A549 (cell line): ENCODE results near the gene TSACC. TPM values are rescaled to one million over a fixed set of nuclear protein-coding genes. Genes with fewer than 3 reads are reported as not detected.
"Not testable (repeated sequence)": the region's sequence is repeated elsewhere in the genome, so short reads cannot be mapped to it uniquely, and the experiment has no call there.

Experiments used
- ATAC-seq, 2 experiments: fragments of 200-7000 bp in 1 of 2; fragments of >200 bp in 1 of 2; cut with Nextera tagmentation in 1 of 2; cut with Tn5 transposase in 1 of 2; 3 replicates each; pipeline versions ENCODE4 v1.8.0 to v1.9.1; 2018 to 2020; ENCODE audit warnings: mild to moderate bottlenecking in 1 of 2, moderate library complexity in 1 of 2
- CTCF ChIA-PET: fragments of 300-600 bp; sonication (Branson Sonifier 250); formaldehyde crosslinking; extraction: SDS; loops from one replicate; lab custom pipeline; 2021; ENCODE audit warnings: antibody characterized with exemption, inconsistent platforms; lab: Yijun Ruan, JAX
- POLR2A ChIA-PET: fragments of 350-600 bp; formaldehyde crosslinking; extraction: SDS; loops from one replicate; lab custom pipeline; 2021; ENCODE audit warnings: antibody characterized with exemption, inconsistent platforms; lab: Yijun Ruan, JAX
- DNase-seq, 2 experiments: peaks; one replicate each; pipeline versions ENCODE4 v3.0.0 to v3.0.0-alpha.2; 2011 to 2016; ENCODE audit warnings: low read depth in 1 of 2, low spot score in 1 of 2
- FAIRE-seq: peaks from 2 replicates; lab custom pipeline; 2011; peaks lifted over from hg19 to GRCh38; lab: Jason Lieb, UNC
- H3K27ac ChIP-seq, 2 experiments: fragments of >200 bp; sonication (Bioruptor Twin); formaldehyde crosslinking; 3 replicates each; pipeline ENCODE4 v1.5.1; 2016 to 2017
- H3K4me1 ChIP-seq: fragments of >200 bp; sonication (Bioruptor Twin); formaldehyde crosslinking; 3 replicates; pipeline ENCODE4 v1.6.1; 2016
- H3K4me2 ChIP-seq: fragments of >200 bp; sonication (Bioruptor Twin); formaldehyde crosslinking; 3 replicates; pipeline ENCODE4 v1.6.1; 2016
- H3K4me3 ChIP-seq: fragments of >200 bp; sonication (Bioruptor Twin); formaldehyde crosslinking; 3 replicates; pipeline ENCODE4 v1.5.1; 2016
- H3K9me3 ChIP-seq: fragments of >200 bp; sonication (Bioruptor Twin); formaldehyde crosslinking; 3 replicates; pipeline ENCODE4 v1.6.1; 2016
- CEBPB ChIP-seq, 2 experiments: fragments of >200 bp in 1 of 2; sonication (Bioruptor Twin) in 1 of 2; formaldehyde crosslinking in 1 of 2; IDR thresholded peaks; 2 replicates each; pipeline ENCODE4 v1.6.1; 2012 to 2016
- CTCF ChIP-seq: fragments of >200 bp; sonication (Bioruptor Twin); formaldehyde crosslinking; IDR thresholded peaks from 3 replicates; pipeline ENCODE4 v1.5.1; 2016
- FOSL2 ChIP-seq, 2 experiments: fragments of 450-650 bp in 1 of 2; fragments of >200 bp in 1 of 2; sonication (Bioruptor Twin) in 1 of 2; formaldehyde crosslinking; IDR thresholded peaks; 2 replicates each; pipeline versions ENCODE4 v1.5.0 to v1.6.1; 2016 to 2020; ENCODE audit warnings: mild to moderate bottlenecking in 1 of 2, moderate library complexity in 1 of 2
- GATA3 ChIP-seq: IDR thresholded peaks from 2 replicates; pipeline ENCODE4 v1.6.1; 2012; ENCODE audit warnings: borderline replicate concordance
- NPAS2 ChIP-seq: fragments of 250-450 bp; sonication (Bioruptor Pico); IDR thresholded peaks from 2 replicates; pipeline ENCODE4 v1.8.0; 2022; ENCODE audit warnings: mild to moderate bottlenecking, moderate library complexity, borderline replicate concordance
- PHF8 ChIP-seq: fragments of 200-600 bp; sonication (generic); IDR thresholded peaks from 2 replicates; pipeline ENCODE4 v1.6.1; 2016; ENCODE audit warnings: low read depth, mild to moderate bottlenecking, antibody characterized with exemption, moderate library complexity, borderline replicate concordance
- RAD21 ChIP-seq, 2 experiments: fragments of >200 bp in 1 of 2; sonication (Bioruptor Twin) in 1 of 2; formaldehyde crosslinking in 1 of 2; IDR thresholded peaks in 1 of 2; conservative IDR thresholded peaks in 1 of 2; 2 replicates in 1 of 2; 3 replicates in 1 of 2; pipeline ENCODE4 v1.6.1; 2012 to 2018; ENCODE audit warnings: inconsistent platforms in 1 of 2
- RFX5 ChIP-seq: fragments of 450-650 bp; IDR thresholded peaks from 2 replicates; pipeline ENCODE4 v1.7.1; 2014; ENCODE audit warnings: antibody characterized with exemption, mild to moderate bottlenecking, moderate library complexity
- SMC3 ChIP-seq: fragments of >200 bp; sonication (Bioruptor Twin); formaldehyde crosslinking; IDR thresholded peaks from 3 replicates; pipeline ENCODE4 v1.6.1; 2018; ENCODE audit warnings: inconsistent platforms
- USF2 ChIP-seq: fragments of 450-650 bp; IDR thresholded peaks from 2 replicates; pipeline ENCODE4 v1.6.1; 2014; ENCODE audit warnings: antibody characterized with exemption
- ZC3H11A ChIP-seq: fragments of 450-650 bp; IDR thresholded peaks from 2 replicates; pipeline ENCODE4 v1.6.1; 2014; ENCODE audit warnings: antibody characterized with exemption, mild to moderate bottlenecking
- WGBS: methylation state at CpG from one replicate; pipeline ENCODE4 v1.1.6; 2017; ENCODE audit errors: missing lambda C conversion rate; 5-methylcytosine and 5-hydroxymethylcytosine counted together
- polyA plus RNA-seq, 4 experiments: library from polyadenylated mRNA; depleted of rRNA in 3 of 4; stranded (reverse); fragments of >200 nt; fragmentation: RNase III in 1 of 4; extraction: RNeasy Plus Mini Kit Qiagen cat#74134 plus additional on column Dnase treatment in 1 of 4; gene quantifications; 2 replicates in 3 of 4; 3 replicates in 1 of 4; pipeline ENCODE4 v1.2.3, GENCODE V29; 2011 to 2017

Gene TSACC
- polyA plus RNA-seq, 2 of the 4 experiments (the other 2 are of a cell fraction): 2.6 to 3.9 TPM

GRCh38 chr1:156316909-156317308 lies 21.4 kb upstream of the TSACC start:
- FAIRE-seq (no peak), ATAC-seq (no peak), DNase-seq (no peak)
- Histone ChIP-seq H3K4me3 (no peak overlapping the region), H3K4me1 (peaks cover 4% of the 10 kb centered on the region; the same call in 1 of the 3 replicates), H3K4me2 (no peak overlapping the region), H3K27ac (no peak overlapping the region), H3K9me3 (no peaks in the 10 kb centered on the region)
- 91% methylated on average over 7 of the region's 7 CpGs for WGBS
- POLR2A ChIA-PET: no interaction called here
- CTCF ChIA-PET: interaction anchor here (1.2 to 1.7 kb wide), 8 partner anchors 10 to 226 kb away, joined by 3 to 10 read pairs (median 4); partner anchors contain the start of genes SMG5 and VHLL
- TF ChIP-seq ZC3H11A (no peak), RFX5 (no peak), CEBPB (IDR thresholded peaks at IDR 0.05) (peak; percentile 2 to 47; a peak in 1 of 4 replicates), GATA3 (no peak)

GRCh38 chr1:156319664-156320063 lies 18.7 kb upstream of the TSACC start:
- Histone ChIP-seq H3K27ac (no peak overlapping the region), H3K9me3 (no peaks in the 10 kb centered on the region), H3K4me2 (no peak overlapping the region), H3K4me1 (no peaks in the 10 kb centered on the region), H3K4me3 (no peak overlapping the region)
- ChIA-PET CTCF (interaction anchor here (0.7 to 3.9 kb wide), 20 partner anchors 11 to 226 kb away, joined by 3 to 34 read pairs (median 4); partner anchors contain the start of gene TMEM79), POLR2A (interaction anchor here (1.1 to 1.8 kb wide), 2 partner anchors 15 to 18 kb away, joined by 3 to 4 read pairs; partner anchors contain the start of genes CCT3 and TSACC)
- FAIRE-seq: no peak
- peak; percentile 33 to 35 for DNase-seq
- 87% methylated on average over 1 of the region's 1 CpG for WGBS
- peak; percentile 34 to 53; a peak in 4 of 6 replicates for ATAC-seq
- TF ChIP-seq CTCF (peak; percentile 60), USF2 (no peak), NPAS2 (no peak), SMC3 (0 out of 3 replicates have a peak, but pooled peaks have one; percentile 9), RAD21 (conservative IDR thresholded peaks at IDR 0.05 in 1 of 2, IDR thresholded peaks at IDR 0.05 in 1 of 2) (peak; percentile 40 to 52; a peak in 3 of 5 replicates)

- Histone ChIP-seq H3K4me2 (no peak overlapping the region), H3K27ac (no peak overlapping the region), H3K4me1 (no peaks in the 10 kb centered on the region), H3K4me3 (no peak overlapping the region), H3K9me3 (no peaks in the 10 kb centered on the region)
- DNase-seq (no peak), FAIRE-seq (no peak), ATAC-seq (no peak)
- no peak for TF ChIP-seq FOSL2 (IDR thresholded peaks at IDR 0.05)
- peak; percentile 19; the same call in 1 of the 2 replicates for TF ChIP-seq FOSL2 (CRISPR knock-in tag; IDR thresholded peaks at IDR 0.05)
- no peak for TF ChIP-seq PHF8
- ChIA-PET POLR2A (interaction anchor here (1.1 to 1.8 kb wide), 2 partner anchors 16 to 17 kb away, joined by 3 to 4 read pairs; partner anchors contain the start of genes CCT3 and TSACC), CTCF (interaction anchor here (0.6 to 3.9 kb wide), 7 partner anchors 10 to 220 kb away, joined by 3 to 34 read pairs (median 8); partner anchors contain the start of gene TMEM79)
- 65% methylated on average over 3 of the region's 3 CpGs for WGBS
Observed at GRCh38 chr1:156320560-156320959, 17.8 kb upstream of the TSACC start.

GRCh38 chr1:156323179-156323578 lies 15.1 kb upstream of the TSACC start:
- H3K4me1 ChIP-seq, ATAC-seq, H3K4me3 ChIP-seq, H3K27ac ChIP-seq, H3K4me2 ChIP-seq, FAIRE-seq, DNase-seq, H3K9me3 ChIP-seq: not testable (repeated sequence)
- CTCF ChIA-PET: interaction anchor here (0.7 to 1.6 kb wide), 3 partner anchors 12 to 420 kb away, joined by 3 read pairs; partner anchors contain the start of gene TMEM79
- POLR2A ChIA-PET: interaction anchor here (0.7 kb wide), 1 partner anchor 32 kb away, joined by 3 read pairs; no protein-coding TSS in a partner anchor
- 93% methylated on average over 9 of the region's 9 CpGs for WGBS
